Chondrocyte (in vitro differentiated cells): ENCODE results near the gene DEPDC4. TPM values are rescaled to one million over a fixed set of nuclear protein-coding genes. Genes with fewer than 3 reads are reported as not detected.
"Not testable (repeated sequence)": the region's sequence is repeated elsewhere in the genome, so short reads cannot be mapped to it uniquely, and the experiment has no call there.

Experiments used
- DNase-seq: peaks from one replicate; pipeline ENCODE4 v3.0.0; 2021; ENCODE audit warnings: mixed read lengths, low spot score
- H3K27ac Mint-ChIP-seq: one replicate; pipeline ENCODE4 v1.8.0; 2021; ENCODE audit warnings: mild to moderate bottlenecking, moderate library complexity, mixed read lengths; ENCODE audit not compliant: unreplicated experiment
- H3K27me3 Mint-ChIP-seq: 2 replicates; pipeline ENCODE4 v1.8.0; 2021; ENCODE audit warnings: low read depth, mixed read lengths
- H3K36me3 Mint-ChIP-seq: 2 replicates; pipeline ENCODE4 v1.8.0; 2021; ENCODE audit warnings: low read depth, mixed read lengths
- H3K4me1 Mint-ChIP-seq: 2 replicates; pipeline ENCODE4 v1.8.0; 2021; ENCODE audit warnings: low read depth, mild to moderate bottlenecking, mixed read lengths
- H3K4me3 Mint-ChIP-seq: one replicate; pipeline ENCODE4 v1.8.0; 2021; ENCODE audit warnings: mild to moderate bottlenecking, moderate library complexity, mixed read lengths; ENCODE audit not compliant: unreplicated experiment
- H3K9me3 Mint-ChIP-seq: 2 replicates; pipeline ENCODE4 v1.8.0; 2021; ENCODE audit warnings: low read depth, mixed read lengths
- CTCF ChIP-seq: fragments of 200-600 bp; sonication (generic); IDR thresholded peaks from 2 replicates; pipeline ENCODE4 v1.5.0; 2021; ENCODE audit warnings: antibody characterized with exemption, mild to moderate bottlenecking, moderate library complexity
- total RNA-seq: library from RNA; stranded (reverse); gene quantifications from 3 replicates; pipeline ENCODE4 v1.2.1, GENCODE V29; 2021

Gene DEPDC4
- total RNA-seq, 1 donor from 2014 or later: 0.57 TPM

GRCh38 chr12:100267603-100268281 is 863 bp upstream of the DEPDC4 start:
- no peak for TF ChIP-seq CTCF
- Mint-ChIP-seq H3K4me1 (peaks cover 39% of the 10 kb centered on the region), H3K4me3 (peak overlapping the region; percentile 99), H3K27me3 (no peaks in the 10 kb centered on the region), H3K27ac (peak overlapping the region; percentile 97), H3K36me3 (no peaks in the 10 kb centered on the region), H3K9me3 (no peaks in the 10 kb centered on the region)
- no peak for DNase-seq

- Mint-ChIP-seq H3K27ac (peak overlapping the region; percentile 97), H3K4me1 (peaks cover 32% of the 10 kb centered on the region), H3K27me3 (no peaks in the 10 kb centered on the region), H3K9me3 (no peaks in the 10 kb centered on the region), H3K4me3 (peak overlapping the region; percentile 99), H3K36me3 (no peaks in the 10 kb centered on the region)
- no peak for TF ChIP-seq CTCF
- no peak for DNase-seq
Measured at GRCh38 chr12:100266585-100266834, 369 bp downstream of the DEPDC4 start.

- Mint-ChIP-seq H3K27me3 (no peaks in the 10 kb centered on the region), H3K9me3 (no peaks in the 10 kb centered on the region), H3K4me1 (peaks cover 29% of the 10 kb centered on the region), H3K27ac (peak overlapping the region; percentile 97), H3K4me3 (peak overlapping the region; percentile 99), H3K36me3 (no peaks in the 10 kb centered on the region)
- TF ChIP-seq CTCF: no peak
- no peak for DNase-seq
Measured at GRCh38 chr12:100265732-100266584, 921 bp downstream of the DEPDC4 start.

GRCh38 chr12:100265107-100265506 is 1.8 kb downstream of the DEPDC4 start:
- not testable (repeated sequence) for H3K36me3 Mint-ChIP-seq, H3K27ac Mint-ChIP-seq, H3K27me3 Mint-ChIP-seq, H3K4me3 Mint-ChIP-seq, DNase-seq, H3K9me3 Mint-ChIP-seq
- H3K4me1 Mint-ChIP-seq: peaks cover 25% of the 10 kb centered on the region

- Mint-ChIP-seq H3K9me3 (peaks cover 1% of the 10 kb centered on the region), H3K36me3 (no peaks in the 10 kb centered on the region), H3K4me3 (no peak overlapping the region), H3K27ac (no peak overlapping the region), H3K4me1 (peaks cover 8% of the 10 kb centered on the region), H3K27me3 (no peaks in the 10 kb centered on the region)
- DNase-seq: no peak
- TF ChIP-seq CTCF: no peak
Measured at GRCh38 chr12:100263131-100263530, 3.7 kb downstream of the DEPDC4 start.
